ENCODE data around the gene PKIB. TPM values are rescaled to one million over a fixed set of nuclear protein-coding genes. Genes with fewer than 3 reads are reported as not detected.

PKIB gene
- total and polyA plus RNA-seq, 10 of the 15 experiments (the other 5 are each of a cell fraction or from before 2014, with no cell fraction given): 0.20 to 1.8 (median 0.87) TPM

DNA sequence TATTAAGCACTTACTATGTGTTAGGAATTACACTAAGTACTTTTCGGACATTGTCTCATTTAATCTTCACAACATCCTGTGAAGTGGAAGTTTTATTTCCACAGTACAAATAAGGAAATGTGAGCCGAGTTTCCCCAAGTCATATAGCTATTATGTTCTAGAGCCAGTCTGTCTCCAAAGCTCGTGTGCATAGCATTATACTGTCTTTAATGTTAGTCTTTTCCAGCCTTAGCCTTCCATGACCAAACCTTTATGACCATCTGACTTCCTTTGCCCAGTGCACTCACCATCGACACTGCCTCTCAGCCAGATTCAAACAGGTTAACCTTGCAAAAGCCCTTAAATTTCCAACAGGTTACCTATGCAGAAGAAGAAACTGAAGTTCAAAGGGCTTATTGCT, 55.7 kb downstream of the PKIB start:
- no peak overlapping the region for H3K4me3 ChIP-seq
- POLR2A ChIA-PET: interaction anchor here (1.1 kb wide), 1 partner anchor 19 kb away, joined by 3 read pairs; no protein-coding TSS in a partner anchor
- SMC1A ChIA-PET (ENCODE audit: uncharacterized antibody, unreplicated experiment): interaction anchor here (0.7 to 4.6 kb wide), 6 partner anchors 11 to 60 kb away, joined by 3 to 23 read pairs (median 5); no protein-coding TSS in a partner anchor
- no peaks in the 10 kb centered on the region for H3K9me3 ChIP-seq (replicated peaks; ENCODE audit: control insufficient read depth, insufficient read depth, low read length)
- RAD21 ChIA-PET (ENCODE audit: unreplicated experiment): interaction anchor here (1.5 kb wide), 2 partner anchors 37 to 47 kb away, joined by 3 to 5 read pairs; no protein-coding TSS in a partner anchor
- H3K27me3 ChIP-seq (replicated peaks in 1 of 2; ENCODE audit: control insufficient read depth in 2 of 2, insufficient read depth in 2 of 2, low read length in 1 of 2): no peaks in the 10 kb centered on the region
- BruUV-seq (replicated peaks): no TSS peak
- CTCF ChIA-PET: interaction anchor here (1.4 to 3.8 kb wide), 3 partner anchors 8 to 174 kb away, joined by 3 to 18 read pairs (median 9); no protein-coding TSS in a partner anchor
- no peaks in the 10 kb centered on the region for H4K20me1 ChIP-seq (ENCODE audit: control insufficient read depth, insufficient read depth)
- H3K79me2 ChIP-seq (ENCODE audit: control insufficient read depth, insufficient read depth, low read length): no peaks in the 10 kb centered on the region
- intact Hi-C loops (cut with micrococcal nuclease; ENCODE audit: unreplicated experiment): no loop called here
- H3K36me3 ChIP-seq (ENCODE audit: control insufficient read depth in 2 of 2, insufficient read depth in 2 of 2, low read length in 1 of 2): no peaks in the 10 kb centered on the region
- no peak for ATAC-seq
- no peak for TF ChIP-seq WRNIP1 (IDR thresholded peaks at IDR 0.05; ENCODE audit: borderline replicate concordance, low read depth, low read length)
- no peak for TF ChIP-seq SRF (IDR thresholded peaks at IDR 0.05; ENCODE audit: low read depth in 2 of 2, low read length in 2 of 2)
- no peak for TF ChIP-seq MTA2 (IDR thresholded peaks at IDR 0.05; ENCODE audit: low read depth)
- no peak for TF ChIP-seq KLF5 (IDR thresholded peaks at IDR 0.05; ENCODE audit: partially characterized antibody)
- no peak for TF ChIP-seq HDGF (IDR thresholded peaks at IDR 0.05)
- TF ChIP-seq, protein P1, sequence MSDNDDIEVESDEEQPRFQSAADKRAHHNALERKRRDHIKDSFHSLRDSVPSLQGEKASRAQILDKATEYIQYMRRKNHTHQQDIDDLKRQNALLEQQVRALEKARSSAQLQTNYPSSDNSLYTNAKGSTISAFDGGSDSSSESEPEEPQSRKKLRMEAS (IDR thresholded peaks at IDR 0.05; ENCODE audit: low read depth, low read length): no peak
- TF ChIP-seq TARDBP (IDR thresholded peaks at IDR 0.05; ENCODE audit: borderline replicate concordance): no peak
- no peak for TF ChIP-seq ZNF207 (IDR thresholded peaks at IDR 0.05; ENCODE audit: borderline replicate concordance)
- no peak for TF ChIP-seq CHD4 (IDR thresholded peaks at IDR 0.05)
- no peak for TF ChIP-seq ZBED1 (IDR thresholded peaks at IDR 0.05; ENCODE audit: borderline replicate concordance)
- TF ChIP-seq STAT3 (IDR thresholded peaks at IDR 0.05; ENCODE audit: low read depth, low read length): no peak
- no peak for TF ChIP-seq TCF7 (IDR thresholded peaks at IDR 0.05; ENCODE audit: borderline replicate concordance)
- 35% methylated on average over 4 of the region's 4 CpGs for WGBS (ENCODE audit: insufficient coverage, insufficient replicate concordance, low lambda C conversion rate, missing lambda C conversion rate)
- DNase-seq (ENCODE audit: low read depth, low spot score): no peak
- H3K9ac ChIP-seq (ENCODE audit: control insufficient read depth, insufficient read depth, low read length): no peak overlapping the region
- in situ Hi-C loops (cut with MboI): no loop called here
- FAIRE-seq: no peak
- H3K27ac ChIP-seq (ENCODE audit: control insufficient read depth, insufficient read depth): no peak overlapping the region
- no peaks in the 10 kb centered on the region for H3K4me1 ChIP-seq (ENCODE audit: control insufficient read depth, insufficient read depth, low read length)
- H2AFZ ChIP-seq (ENCODE audit: control insufficient read depth, low read depth, low read length): no peak overlapping the region
- H3K4me2 ChIP-seq (ENCODE audit: control insufficient read depth, insufficient read depth): no peak overlapping the region

Measured in GM12878 (cell line).